Measurements from ENCODE around the gene OR13F1.
"Not testable (repeated sequence)": the region's sequence is repeated elsewhere in the genome, so short reads cannot be mapped to it uniquely, and the experiment has no call there.

DNA sequence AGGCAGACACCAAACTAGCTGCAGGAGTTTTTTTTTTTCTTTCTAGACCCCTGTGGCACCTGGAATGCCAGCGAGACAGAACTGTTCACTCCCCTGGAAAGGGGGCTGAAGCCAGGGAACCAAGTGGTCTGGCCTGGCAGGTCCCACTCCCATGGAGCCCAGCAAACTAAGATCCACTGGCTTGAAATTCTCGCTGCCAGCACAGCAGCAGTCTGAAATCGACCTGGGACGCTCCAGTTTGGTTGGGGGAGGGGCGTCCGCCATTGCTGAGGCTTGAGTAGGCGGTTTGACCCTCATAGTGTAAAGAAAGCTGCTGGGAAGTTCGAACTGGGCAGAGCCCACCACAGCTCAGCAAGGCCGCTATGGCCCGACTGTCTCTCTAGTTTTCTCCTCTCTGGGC is 16.2 kb downstream of the OR13F1 start:
- TF ChIP-seq, protein P1, sequence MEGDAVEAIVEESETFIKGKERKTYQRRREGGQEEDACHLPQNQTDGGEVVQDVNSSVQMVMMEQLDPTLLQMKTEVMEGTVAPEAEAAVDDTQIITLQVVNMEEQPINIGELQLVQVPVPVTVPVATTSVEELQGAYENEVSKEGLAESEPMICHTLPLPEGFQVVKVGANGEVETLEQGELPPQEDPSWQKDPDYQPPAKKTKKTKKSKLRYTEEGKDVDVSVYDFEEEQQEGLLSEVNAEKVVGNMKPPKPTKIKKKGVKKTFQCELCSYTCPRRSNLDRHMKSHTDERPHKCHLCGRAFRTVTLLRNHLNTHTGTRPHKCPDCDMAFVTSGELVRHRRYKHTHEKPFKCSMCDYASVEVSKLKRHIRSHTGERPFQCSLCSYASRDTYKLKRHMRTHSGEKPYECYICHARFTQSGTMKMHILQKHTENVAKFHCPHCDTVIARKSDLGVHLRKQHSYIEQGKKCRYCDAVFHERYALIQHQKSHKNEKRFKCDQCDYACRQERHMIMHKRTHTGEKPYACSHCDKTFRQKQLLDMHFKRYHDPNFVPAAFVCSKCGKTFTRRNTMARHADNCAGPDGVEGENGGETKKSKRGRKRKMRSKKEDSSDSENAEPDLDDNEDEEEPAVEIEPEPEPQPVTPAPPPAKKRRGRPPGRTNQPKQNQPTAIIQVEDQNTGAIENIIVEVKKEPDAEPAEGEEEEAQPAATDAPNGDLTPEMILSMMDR (IDR thresholded peaks at IDR 0.05) = not testable (repeated sequence)
- TF ChIP-seq POLR2A, POLR2AphosphoS5 (IDR thresholded peaks at IDR 0.05): not testable (repeated sequence)

Measured in prostate gland (tissue), 2 donors.